ENCODE measurements around the gene TRDN.
"Not testable (repeated sequence)": the region's sequence is repeated elsewhere in the genome, so short reads cannot be mapped to it uniquely, and the experiment has no call there.

TRDN gene

DNA sequence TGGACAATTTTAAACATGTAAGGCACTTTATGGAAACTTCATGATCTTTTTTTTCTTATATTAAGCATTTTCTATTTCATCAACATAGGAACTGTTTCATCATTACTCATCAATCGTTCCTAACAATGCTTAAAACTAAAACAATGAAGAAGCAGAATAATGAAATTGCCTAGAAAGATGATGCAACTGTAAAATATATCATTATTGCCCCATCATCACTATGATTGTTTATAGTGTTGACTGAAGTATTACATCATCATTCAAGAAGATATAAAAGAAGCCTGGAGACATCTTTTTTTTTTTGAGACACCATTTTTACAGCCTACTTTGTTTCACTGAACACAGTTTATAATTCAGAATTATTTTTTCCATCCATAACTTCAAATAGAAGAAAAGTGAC is 147.2 kb downstream of the TRDN start:
- DNase-seq = no peak

GRCh38 chr6:123480986-123481385 is 155.8 kb downstream of the TRDN start:
- no peak for DNase-seq

GRCh38 chr6:123472025-123472702 is 164.6 kb downstream of the TRDN start:
- DNase-seq = not testable (repeated sequence)

- DNase-seq = no peak
Measured at GRCh38 chr6:123467392-123467791, 169.4 kb downstream of the TRDN start.

- no peak for DNase-seq
Measured at GRCh38 chr6:123462152-123462551, 174.6 kb downstream of the TRDN start.

DNA sequence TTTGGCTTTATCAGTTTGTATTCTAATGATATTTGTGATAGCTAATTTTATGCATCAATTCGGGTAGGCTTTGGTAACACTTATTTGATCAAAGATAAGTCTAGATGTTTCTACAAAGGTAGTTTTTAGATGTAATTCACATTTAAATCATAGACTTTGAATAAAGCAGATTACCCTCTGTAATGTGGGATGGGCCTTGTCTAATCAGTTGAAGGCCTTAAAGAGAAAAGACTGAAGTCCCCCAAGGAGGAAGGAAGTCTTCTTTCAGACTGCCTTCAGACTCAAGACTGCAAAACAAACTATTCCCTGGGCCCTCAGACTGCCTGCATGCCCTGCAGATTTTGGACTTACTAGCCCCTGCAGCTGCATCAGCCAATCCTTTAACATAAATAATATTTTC is 178.5 kb downstream of the TRDN start:
- DNase-seq = no peak

GRCh38 chr6:123456836-123457235 is 179.9 kb downstream of the TRDN start:
- no peak for DNase-seq

DNA sequence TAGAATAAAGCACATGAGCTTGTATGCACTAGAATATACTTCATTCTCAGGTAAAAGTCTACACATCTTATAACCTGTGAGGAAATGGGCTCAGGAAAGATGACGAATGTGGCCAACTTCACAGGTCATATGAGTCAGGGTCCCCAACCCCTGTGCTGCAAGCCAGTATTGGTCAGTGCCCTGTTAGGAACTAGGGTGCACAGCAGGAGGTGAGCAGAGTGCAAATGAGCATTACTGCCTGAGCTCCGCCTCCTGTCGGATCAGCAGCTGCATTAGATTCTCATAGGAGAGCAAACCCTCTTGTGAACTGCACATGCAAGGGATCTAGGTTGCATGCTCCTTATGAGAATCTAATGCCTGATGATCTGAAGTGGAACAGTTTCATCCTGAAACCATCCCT is 182.3 kb downstream of the TRDN start:
- DNase-seq = no peak

GRCh38 chr6:123453071-123453470 is 183.7 kb downstream of the TRDN start:
- DNase-seq = not testable (repeated sequence)

DNA sequence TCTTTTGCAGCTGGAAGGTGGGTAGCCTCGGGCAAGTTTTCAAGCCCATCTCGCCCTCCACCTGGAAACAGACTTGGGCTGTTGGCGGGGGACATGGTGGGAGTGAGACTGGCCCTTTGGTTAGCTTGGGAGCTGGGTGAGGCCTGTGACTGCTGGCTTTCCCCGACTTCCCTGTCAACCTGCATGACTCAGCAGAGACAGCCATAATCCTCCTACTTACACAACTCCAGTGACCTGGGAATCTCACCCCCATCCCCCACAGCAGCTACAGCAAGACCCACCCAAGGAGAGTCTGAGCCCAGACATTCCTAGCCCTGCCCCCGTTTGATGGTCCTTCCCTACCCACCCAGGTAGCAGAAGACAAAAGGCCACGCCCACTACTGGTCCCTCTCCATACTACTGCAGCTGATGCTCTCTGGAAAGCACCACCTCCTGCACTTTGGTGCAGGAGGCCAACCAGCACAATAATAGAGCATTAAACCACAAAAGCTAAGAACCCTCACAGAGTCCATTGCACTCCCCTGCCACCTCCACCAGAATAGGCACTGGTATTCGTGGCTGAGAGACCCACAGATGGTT is 188.4 kb downstream of the TRDN start:
- DNase-seq = no peak

DNA sequence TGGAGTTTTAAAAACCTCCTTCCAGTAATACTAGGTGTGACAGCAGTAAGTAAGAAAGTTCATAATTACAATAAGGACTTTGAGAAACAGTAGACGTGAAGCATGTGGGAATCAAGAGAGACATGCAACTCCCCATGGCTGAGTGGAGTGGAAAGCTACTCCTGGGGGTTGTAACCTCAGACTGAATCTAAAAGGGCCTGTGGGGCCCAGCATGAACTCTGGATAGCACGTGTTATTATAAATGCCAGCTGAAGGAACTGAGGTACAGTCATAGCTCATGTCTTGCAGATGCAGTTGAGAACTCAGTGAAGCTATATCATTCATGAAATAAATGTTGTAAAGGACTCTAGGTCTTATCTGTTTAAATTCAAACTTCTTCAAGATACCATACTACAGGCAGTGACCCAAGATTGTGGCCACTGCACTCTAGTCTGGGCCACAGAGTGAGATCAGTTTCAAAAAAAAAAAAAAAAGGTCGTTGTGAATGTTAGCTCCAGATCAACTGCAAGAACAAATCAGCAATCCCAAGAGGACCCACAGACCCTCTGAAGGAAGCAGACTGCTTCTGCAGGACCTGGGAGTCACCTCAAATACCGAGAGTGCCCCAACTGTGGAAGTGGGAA is 189.3 kb downstream of the TRDN start:
- no peak for DNase-seq

DNA sequence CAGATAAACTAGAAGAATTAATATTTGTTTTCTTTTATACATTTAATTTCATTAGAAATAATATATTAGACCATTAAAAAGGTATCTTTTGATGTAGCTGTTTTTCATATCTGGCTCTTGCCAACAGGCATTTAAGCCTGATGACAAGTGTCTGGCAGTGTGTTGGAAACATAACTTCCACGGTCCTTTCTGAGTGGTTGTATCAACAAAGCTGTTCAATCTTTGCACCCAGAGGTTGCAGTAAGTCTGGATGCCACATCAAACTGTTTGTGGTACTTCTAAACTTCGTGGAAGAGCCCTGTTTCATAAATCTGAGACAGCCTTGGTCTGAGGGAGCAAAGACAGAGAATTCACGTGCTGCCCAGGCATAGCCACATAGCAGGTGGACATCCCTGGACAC is 197.4 kb downstream of the TRDN start:
- DNase-seq = no peak

GRCh38 chr6:123434186-123434585 is 202.6 kb downstream of the TRDN start:
- DNase-seq = no peak

GRCh38 chr6:123430970-123431369 is 205.8 kb downstream of the TRDN start:
- no peak for DNase-seq

- DNase-seq = no peak
Measured at GRCh38 chr6:123427008-123427407, 209.7 kb downstream of the TRDN start.

- no peak for DNase-seq
Measured at GRCh38 chr6:123423130-123423529, 213.6 kb downstream of the TRDN start.

DNA sequence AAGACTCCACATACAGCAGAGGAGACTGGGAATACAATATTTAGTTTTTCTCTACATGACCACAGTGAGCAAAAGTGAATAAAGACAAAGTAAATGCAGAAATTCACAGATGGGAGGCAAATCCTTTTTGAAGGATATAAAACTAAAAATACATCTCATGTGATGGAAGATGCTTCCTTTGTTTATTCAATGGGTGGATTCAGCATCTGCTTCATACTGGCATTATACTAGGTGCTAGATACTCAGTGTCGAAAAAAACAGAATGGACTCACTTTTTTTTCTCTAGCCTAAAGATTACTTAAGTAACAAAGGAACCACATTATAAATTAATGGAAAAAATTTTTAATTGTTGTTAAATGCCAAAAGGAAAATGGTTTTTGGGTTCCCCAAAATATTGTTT is 216.2 kb downstream of the TRDN start:
- no peak for DNase-seq

DNA sequence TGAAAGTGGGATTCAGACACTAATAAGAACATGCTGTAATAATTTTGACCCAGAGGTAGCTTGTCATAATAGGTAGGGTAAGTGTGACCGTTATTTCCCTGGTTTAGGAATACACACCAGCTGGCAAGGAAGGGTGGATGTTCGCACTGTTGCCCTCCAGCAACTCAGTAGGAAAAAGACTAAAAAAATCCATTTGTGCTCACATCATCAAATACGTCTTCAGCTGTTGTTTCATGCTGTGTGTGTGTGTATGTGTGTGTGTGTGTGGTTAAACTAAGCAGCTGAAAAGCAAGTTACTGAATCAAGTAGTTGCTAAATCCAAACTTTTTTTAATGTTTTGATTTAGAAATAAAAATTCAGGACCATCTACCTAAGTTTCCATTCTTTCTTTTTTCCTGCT is 218.7 kb downstream of the TRDN start:
- DNase-seq = no peak

DNA sequence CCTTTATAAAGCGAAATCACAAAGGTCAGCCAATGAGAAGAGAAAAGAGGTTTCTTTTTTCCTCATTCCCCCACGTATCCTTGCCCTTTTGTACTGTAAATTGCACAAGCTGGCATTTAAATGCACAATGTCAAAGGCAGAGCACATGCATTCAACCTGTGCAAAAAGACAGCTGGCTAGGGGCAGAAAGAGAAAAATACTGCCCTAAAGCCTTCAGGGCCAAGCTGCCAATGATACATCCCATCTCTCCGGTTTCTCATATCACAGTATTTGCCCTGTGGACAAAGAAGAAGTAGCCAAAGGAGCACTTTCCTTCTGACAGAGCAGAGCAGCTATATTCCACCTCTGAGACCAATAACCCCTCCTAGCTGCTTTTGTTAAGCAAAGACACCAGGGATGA is 219.2 kb downstream of the TRDN start:
- no peak for DNase-seq

DNA sequence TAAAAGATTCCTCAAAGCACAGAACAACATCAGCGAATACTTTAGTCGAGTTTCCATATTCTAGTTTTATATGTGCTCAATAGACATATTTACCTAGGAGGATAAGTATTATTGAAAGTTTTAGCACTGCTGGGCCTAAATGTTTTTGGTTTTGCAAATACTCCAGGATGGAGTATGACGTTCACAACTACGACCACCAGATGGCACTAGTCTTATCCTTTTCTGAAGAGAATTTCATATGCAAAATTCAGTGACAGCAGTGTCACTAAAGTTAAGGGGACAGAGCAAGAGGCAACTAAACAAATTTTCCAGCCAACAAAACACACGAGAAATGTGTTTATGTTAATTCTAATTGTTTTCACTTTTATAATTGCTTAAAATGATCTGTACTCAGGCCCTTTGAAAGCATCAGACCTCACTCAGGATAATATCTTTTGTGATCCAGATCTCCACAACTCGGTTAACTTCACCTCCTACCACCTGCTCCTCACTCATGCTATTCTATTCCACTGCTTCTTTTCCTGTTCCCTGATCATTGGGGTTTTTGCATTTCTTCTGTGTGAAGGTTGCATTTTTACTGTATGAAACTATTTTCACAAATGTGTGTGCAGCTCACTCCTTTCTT is 220.8 kb downstream of the TRDN start:
- peak; percentile 59 for DNase-seq

DNA sequence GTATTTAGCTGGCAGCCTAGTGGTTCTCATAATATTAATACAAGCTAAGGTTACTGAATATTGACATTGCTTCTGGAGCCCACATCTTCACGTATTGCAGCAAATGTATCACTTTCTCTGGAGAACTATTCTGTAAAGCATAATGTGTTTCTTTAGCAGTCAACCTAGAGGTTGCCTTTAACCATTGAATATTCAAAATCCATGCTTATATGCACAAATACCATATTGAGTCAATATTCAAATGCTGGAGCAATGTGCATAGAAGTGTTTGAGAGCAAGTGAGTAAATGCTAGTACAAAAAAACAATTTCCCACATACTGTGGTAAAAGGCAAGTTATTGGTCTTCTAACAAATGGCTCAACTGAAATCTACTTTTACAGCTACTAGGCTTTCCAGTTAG is 231.8 kb downstream of the TRDN start:
- DNase-seq = no peak

- DNase-seq = no peak
Measured at GRCh38 chr6:123402052-123402451, 234.7 kb downstream of the TRDN start.

- DNase-seq = no peak
Measured at GRCh38 chr6:123398072-123398471, 238.7 kb downstream of the TRDN start.

DNA sequence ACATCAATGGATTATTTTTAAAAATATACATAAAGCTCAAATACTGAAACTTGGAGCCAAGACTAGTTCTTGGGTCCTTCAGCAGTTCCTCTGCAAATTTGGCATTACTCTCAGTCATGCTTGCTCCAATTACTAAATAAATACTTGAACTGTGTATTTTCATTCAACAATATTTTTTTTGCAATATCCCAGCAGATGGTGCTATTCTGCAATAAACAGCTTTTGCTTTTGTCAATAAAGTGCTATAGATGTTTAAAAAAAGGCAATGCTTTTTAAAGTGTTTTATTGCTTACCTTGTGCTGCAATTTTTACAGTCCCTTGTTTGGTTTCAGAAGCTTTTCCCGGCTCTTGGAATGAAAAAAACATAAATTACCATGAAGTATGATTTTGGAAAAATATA is 243.4 kb downstream of the TRDN start:
- DNase-seq = no peak

All from RPMI8226 (cell line).